Hindlimb muscle (tissue), 1 donor: ENCODE data around the gene TRERF1. TPM values are rescaled to one million over a fixed set of nuclear protein-coding genes. Genes with fewer than 3 reads are reported as not detected.

Experiments
- DNase-seq: peaks from one replicate; pipeline ENCODE4 v3.0.0-alpha.2; 2013
- polyA plus RNA-seq: library from polyadenylated mRNA; unstranded; fragments of 120-200 nt; gene quantifications from one replicate; pipeline ENCODE4 v1.2.1, GENCODE V29; 2013; ENCODE audit not compliant: insufficient read length

Gene TRERF1
- polyA plus RNA-seq, 1 donor, result 9.2 TPM

DNA sequence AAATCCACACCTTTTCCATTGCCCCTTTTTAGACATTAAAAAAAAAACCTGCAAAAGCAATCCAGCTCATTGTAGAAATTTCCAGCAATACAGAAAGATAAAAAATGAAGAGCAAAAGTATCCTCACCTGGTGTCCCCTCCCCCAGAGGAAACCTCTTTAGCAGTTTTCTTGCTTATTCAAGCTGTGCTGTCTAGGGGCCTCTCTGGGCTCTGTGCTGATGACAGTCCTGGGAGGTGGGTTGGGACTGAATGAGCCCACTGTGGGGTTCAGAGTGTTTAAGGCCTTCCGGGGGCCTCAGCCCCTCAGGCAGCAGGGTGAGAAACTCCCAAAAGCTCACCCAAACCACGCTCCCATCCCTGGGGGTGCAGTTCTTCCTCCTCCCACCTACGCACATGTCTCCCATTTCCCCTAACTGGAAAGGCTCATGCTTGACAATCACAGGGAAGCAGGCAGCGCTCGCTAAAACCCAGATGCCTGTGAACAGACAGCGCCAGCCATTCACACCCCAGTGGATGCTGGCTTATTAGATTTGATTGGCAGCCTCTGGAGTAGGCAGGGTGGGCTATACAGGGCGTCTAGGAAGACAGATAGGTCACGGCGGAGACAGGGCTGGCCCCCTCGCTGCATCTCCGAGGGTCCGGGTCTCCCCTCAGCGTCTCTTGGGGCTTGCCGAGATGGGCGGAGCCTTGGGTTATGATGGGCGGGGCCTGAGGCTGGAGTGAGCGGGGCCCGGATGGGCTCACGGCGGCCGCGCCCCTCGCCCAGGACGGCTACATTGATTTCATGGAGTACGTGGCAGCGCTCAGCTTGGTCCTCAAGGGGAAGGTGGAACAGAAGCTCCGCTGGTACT, 274.0 kb downstream of the TRERF1 start:
- DNase-seq, result no peak

DNA sequence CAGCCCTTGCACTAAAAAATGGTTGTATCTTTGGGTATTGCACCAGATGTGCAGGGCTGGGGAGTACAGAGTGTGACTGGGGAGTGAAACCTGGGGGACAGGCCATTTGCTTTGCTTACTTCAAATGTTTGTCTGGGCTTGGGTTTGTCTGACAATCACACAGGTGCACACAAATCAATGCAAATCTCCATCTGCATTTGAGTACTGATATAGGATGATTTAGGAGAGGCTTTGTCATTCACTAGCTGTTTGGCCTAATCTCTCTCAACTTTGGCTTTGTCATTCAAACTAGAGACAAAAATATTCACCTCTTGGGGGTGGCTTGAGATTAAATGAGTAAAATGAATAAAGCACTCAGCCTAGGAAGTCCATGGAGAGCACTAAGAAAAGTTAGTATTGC, 274.7 kb downstream of the TRERF1 start:
- DNase-seq, result no peak

DNA sequence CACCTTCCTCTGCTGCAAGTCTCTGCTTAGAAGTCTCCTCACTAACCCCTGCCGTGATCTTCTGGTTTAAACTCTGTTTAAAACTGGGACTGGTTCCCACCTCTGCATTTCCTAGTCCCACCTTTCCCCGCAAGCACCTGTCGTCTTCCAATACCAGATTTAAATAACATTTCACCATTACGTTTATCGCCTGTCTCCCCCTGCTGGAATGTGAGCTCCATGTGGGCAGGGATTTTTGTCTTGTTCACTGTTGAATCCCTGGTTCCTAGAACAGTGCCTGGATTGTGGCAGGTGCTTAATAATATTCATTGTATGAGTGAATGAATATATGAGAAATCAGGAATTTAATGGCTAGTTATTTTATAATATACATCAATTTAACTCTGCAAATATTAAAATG, 275.9 kb downstream of the TRERF1 start:
- DNase-seq, result no peak

Other genes starting within 250 kb of the TRERF1 start
- gene MRPS10, start 234.1 kb downstream of the TRERF1 start, polyA plus RNA-seq, result 28.8 TPM
- gene UBR2, start 112.1 kb upstream of the TRERF1 start, polyA plus RNA-seq, result 17.2 TPM